H1 (cell line): ENCODE measurements around the gene PBX2. TPM values are rescaled to one million over a fixed set of nuclear protein-coding genes. Genes with fewer than 3 reads are reported as not detected.

Source experiments
- CTCF ChIA-PET: fragments of 300-600 bp; sonication (Branson Sonifier 250); formaldehyde crosslinking; loops from one replicate; lab custom pipeline; 2021; ENCODE audit not compliant: partially characterized antibody; lab: Charles Lee
- POLR2A ChIA-PET: fragments of 300-600 bp; sonication (Branson Sonifier 250); formaldehyde crosslinking; loops from one replicate; lab custom pipeline; 2021; ENCODE audit warnings: inconsistent platforms; ENCODE audit not compliant: partially characterized antibody; lab: Charles Lee
- DNase-seq, 2 experiments: peaks; one replicate each; pipeline versions ENCODE4 v3.0.0 to v3.0.0-alpha.2; 2010 to 2022; ENCODE audit warnings: low spot score in 2 of 2, low read depth in 1 of 2, mixed read lengths in 1 of 2
- FAIRE-seq: peaks from 2 replicates; lab custom pipeline; 2011; peaks lifted over from hg19 to GRCh38; lab: Jason Lieb, UNC
- H2AFZ ChIP-seq: 2 replicates; pipeline ENCODE4 v1.8.1; 2012; ENCODE audit warnings: low read length, inconsistent platforms
- H2AK5ac ChIP-seq: 2 replicates; pipeline ENCODE4 v1.6.1; 2013; ENCODE audit warnings: low read depth, low read length
- H2BK120ac ChIP-seq: replicated peaks from 2 replicates; pipeline ENCODE3; 2013; ENCODE audit warnings: low read depth, low read length, inconsistent platforms
- H2BK12ac ChIP-seq: 2 replicates; pipeline ENCODE4 v1.6.1; 2013; ENCODE audit warnings: low read depth, low read length
- H2BK15ac ChIP-seq: 2 replicates; pipeline ENCODE4 v1.6.1; 2013; ENCODE audit warnings: low read length
- H2BK20ac ChIP-seq: 2 replicates; pipeline ENCODE4 v1.6.1; 2013; ENCODE audit warnings: low read length
- H2BK5ac ChIP-seq: 2 replicates; pipeline ENCODE4 v1.6.1; 2013; ENCODE audit warnings: low read depth, low read length
- H3K14ac ChIP-seq: 2 replicates; pipeline ENCODE4 v1.6.1; 2013; ENCODE audit warnings: inconsistent platforms; ENCODE audit not compliant: insufficient read length
- H3K18ac ChIP-seq: 2 replicates; pipeline ENCODE4 v1.6.1; 2013; ENCODE audit warnings: low read length; ENCODE audit errors: extremely low read depth
- H3K23ac ChIP-seq: 2 replicates; pipeline ENCODE4 v1.6.1; 2013; ENCODE audit warnings: inconsistent platforms; ENCODE audit not compliant: insufficient read length
- H3K23me2 ChIP-seq: 2 replicates; pipeline ENCODE4 v1.6.1; 2013; ENCODE audit warnings: low read depth, low read length
- H3K27ac ChIP-seq: 2 replicates; pipeline ENCODE4 v1.6.1; 2011; ENCODE audit warnings: low read depth, low read length, inconsistent platforms
- H3K27me3 ChIP-seq, 4 experiments: replicated peaks in 1 of 4; 1 replicate in 1 of 4; 2 replicates in 3 of 4; pipeline versions ENCODE4 v1.6.1 to v1.8.1; 2011 to 2013; ENCODE audit warnings: low read length in 3 of 4, mild to moderate bottlenecking in 3 of 4, inconsistent platforms in 2 of 4, mixed read lengths in 2 of 4, moderate library complexity in 1 of 4; ENCODE audit not compliant: control insufficient read depth in 3 of 4, insufficient read depth in 3 of 4; ENCODE audit errors: extremely low read depth in 1 of 4
- H3K36me3 ChIP-seq, 4 experiments: 2 replicates each; pipeline versions ENCODE4 v1.6.1 to v1.8.1; 2011 to 2013; ENCODE audit warnings: mild to moderate bottlenecking in 4 of 4, low read length in 3 of 4, moderate library complexity in 2 of 4, control low read depth in 1 of 4, inconsistent platforms in 1 of 4; ENCODE audit not compliant: insufficient read depth in 4 of 4, control insufficient read depth in 2 of 4
- H3K4ac ChIP-seq: replicated peaks from 2 replicates; pipeline ENCODE3; 2013; ENCODE audit warnings: low read length, low read depth, mixed read lengths, inconsistent platforms; ENCODE audit not compliant: insufficient read length
- H3K4me1 ChIP-seq, 4 experiments: replicated peaks in 1 of 4; 1 replicate in 1 of 4; 2 replicates in 3 of 4; pipeline versions ENCODE4 v1.6.1 to v1.8.1; 2011 to 2013; ENCODE audit warnings: low read length in 3 of 4, inconsistent platforms in 2 of 4, mixed read lengths in 1 of 4; ENCODE audit not compliant: insufficient read depth in 4 of 4, control insufficient read depth in 3 of 4
- H3K4me2 ChIP-seq, 2 experiments: 2 replicates each; pipeline versions ENCODE4 v1.6.1 to v1.8.1; 2011 to 2013; ENCODE audit warnings: low read depth in 2 of 2, low read length in 2 of 2, control low read depth in 1 of 2, inconsistent platforms in 1 of 2, mild to moderate bottlenecking in 1 of 2; ENCODE audit not compliant: insufficient read depth in 1 of 2
- H3K4me3 ChIP-seq, 4 experiments: fragments of 200-600, 300-600 bp in 1 of 4; sonication (generic), shearing (Covaris generic), sonication (Bioruptor Twin) in 1 of 4; 2 replicates each; pipeline versions ENCODE4 v1.5.1 to v1.8.1; 2011 to 2016; ENCODE audit warnings: low read length in 4 of 4, low read depth in 3 of 4, control low read depth in 2 of 4, inconsistent platforms in 2 of 4, mild to moderate bottlenecking in 2 of 4, mixed read lengths in 1 of 4, moderate library complexity in 1 of 4; ENCODE audit not compliant: insufficient read depth in 2 of 4; ENCODE audit errors: extremely low read depth in 1 of 4
- H3K56ac ChIP-seq: replicated peaks from 2 replicates; pipeline ENCODE3; 2013; ENCODE audit warnings: low read depth, mild to moderate bottlenecking, mixed read lengths, low read length, inconsistent platforms; ENCODE audit not compliant: insufficient read length
- H3K79me1 ChIP-seq: 2 replicates; pipeline ENCODE4 v1.6.1; 2013; ENCODE audit warnings: low read depth, low read length, control low read depth
- H3K79me2 ChIP-seq, 2 experiments: 2 replicates each; pipeline versions ENCODE4 v1.6.1 to v1.8.1; 2012 to 2013; ENCODE audit warnings: low read length in 2 of 2, mild to moderate bottlenecking in 2 of 2, inconsistent platforms in 1 of 2; ENCODE audit not compliant: insufficient read depth in 2 of 2, control insufficient read depth in 1 of 2
- H3K9ac ChIP-seq, 4 experiments: replicated peaks in 1 of 4; 1 replicate in 1 of 4; 2 replicates in 3 of 4; pipeline versions ENCODE4 v1.6.1 to v1.8.1; 2011 to 2013; ENCODE audit warnings: low read depth in 3 of 4, low read length in 3 of 4, control low read depth in 2 of 4, mild to moderate bottlenecking in 2 of 4, moderate library complexity in 2 of 4, inconsistent platforms in 1 of 4; ENCODE audit errors: extremely low read depth in 1 of 4
- H3K9me3 ChIP-seq, 2 experiments: 2 replicates each; pipeline versions ENCODE4 v1.6.1 to v1.8.1; 2012 to 2013; ENCODE audit warnings: mild to moderate bottlenecking in 2 of 2, moderate library complexity in 2 of 2, control low read depth in 1 of 2, inconsistent platforms in 1 of 2, low read depth in 1 of 2, low read length in 1 of 2, mixed read lengths in 1 of 2; ENCODE audit not compliant: insufficient read depth in 2 of 2
- H4K20me1 ChIP-seq, 2 experiments: replicated peaks in 1 of 2; 2 replicates each; pipeline versions ENCODE3 to v1.8.1; 2011 to 2013; ENCODE audit warnings: inconsistent platforms in 2 of 2, low read length in 2 of 2, mild to moderate bottlenecking in 1 of 2; ENCODE audit not compliant: insufficient read depth in 2 of 2, control insufficient read depth in 1 of 2
- H4K5ac ChIP-seq: 2 replicates; pipeline ENCODE4 v1.6.1; 2013; ENCODE audit warnings: low read length, low read depth, mixed read lengths, inconsistent platforms; ENCODE audit not compliant: insufficient read length
- H4K8ac ChIP-seq: 2 replicates; pipeline ENCODE4 v1.8.0; 2013; ENCODE audit warnings: mild to moderate bottlenecking, moderate library complexity, low read length, inconsistent platforms; ENCODE audit not compliant: insufficient read depth; ENCODE audit errors: extremely low read depth
- H4K91ac ChIP-seq: replicated peaks from 2 replicates; pipeline ENCODE3; 2013; ENCODE audit warnings: low read length, mixed read lengths, inconsistent platforms; ENCODE audit not compliant: insufficient read length
- EZH2 ChIP-seq: fragments of 200-600 bp; sonication (generic); IDR thresholded peaks from 2 replicates; pipeline ENCODE4 v1.7.1; 2012; ENCODE audit warnings: low read depth, mild to moderate bottlenecking, moderate library complexity, low read length, inconsistent platforms; ENCODE audit not compliant: severe bottlenecking
- FOSL1 ChIP-seq: IDR thresholded peaks from 2 replicates; pipeline ENCODE4 v1.6.1; 2011; ENCODE audit warnings: mild to moderate bottlenecking, low read depth, low read length, moderate library complexity; ENCODE audit not compliant: insufficient read depth
- GTF2F1 ChIP-seq: IDR thresholded peaks from 2 replicates; pipeline ENCODE4 v1.6.1; 2012; ENCODE audit warnings: low read depth, low read length, improper control_type of control experiment, borderline replicate concordance
- JUN ChIP-seq: IDR thresholded peaks from 2 replicates; pipeline ENCODE4 v1.6.1; 2011; ENCODE audit warnings: low read depth, mild to moderate bottlenecking, improper control_type of control experiment, low read length
- RAD21 ChIP-seq, 2 experiments: IDR thresholded peaks in 1 of 2; conservative IDR thresholded peaks in 1 of 2; 2 replicates each; pipeline ENCODE4 v1.6.1; 2011; ENCODE audit warnings: low read depth in 2 of 2, low read length in 2 of 2, improper control_type of control experiment in 1 of 2, inconsistent platforms in 1 of 2, mild to moderate bottlenecking in 1 of 2, moderate library complexity in 1 of 2
- WGBS, 2 experiments: shearing (Covaris generic) in 1 of 2; methylation state at CpG; one replicate each; pipeline versions ENCODE4 v1.1.6 to v1.1.7; 2013 to 2015; ENCODE audit warnings: low lambda C conversion rate in 2 of 2, mixed read lengths in 2 of 2, inconsistent platforms in 1 of 2, low coverage in 1 of 2, missing lambda C conversion rate in 1 of 2; ENCODE audit not compliant: insufficient replicate concordance in 2 of 2, insufficient coverage in 1 of 2, insufficient read length in 1 of 2; ENCODE audit errors: extremely low coverage in 1 of 2, missing lambda C conversion rate in 1 of 2; 5-methylcytosine and 5-hydroxymethylcytosine counted together
- polyA plus RNA-seq, 7 experiments: library from polyadenylated mRNA; depleted of rRNA in 3 of 7; stranded (reverse) in 5 of 7; unstranded in 2 of 7; fragments of >200 nt in 5 of 7; fragments of 200-250 nt in 2 of 7; gene quantifications; 1 replicate in 5 of 7; 2 replicates in 1 of 7; 4 replicates in 1 of 7; pipeline versions ENCODE4 v1.2.1 to v1.2.3, GENCODE V29; 2011 to 2013; ENCODE audit warnings: missing spikeins in 2 of 7, mixed read lengths in 2 of 7
- total RNA-seq: library from RNA; stranded (reverse); fragmentation: NEBNext Ultra II Directional; extraction: Animal tissue kit (Norgen Biotek cat#: 25700); gene quantifications from 2 replicates; pipeline ENCODE4 v1.2.1, GENCODE V29; 2021
- TF ChIP-seq, protein P1 (sequence below), 3 experiments: IDR thresholded peaks; 1 replicate in 2 of 3; 2 replicates in 1 of 3; pipeline versions ENCODE4 v1.5.1 to v1.6.1; 2011; ENCODE audit warnings: low read length in 3 of 3, mild to moderate bottlenecking in 3 of 3, inconsistent platforms in 2 of 3, low read depth in 1 of 3, moderate library complexity in 1 of 3; ENCODE audit not compliant: insufficient read depth in 1 of 3; ENCODE audit errors: control extremely low read depth in 1 of 3

Gene PBX2
- total and polyA plus RNA-seq, 2 of the 8 experiments (the other 6 are each of a cell fraction or from before 2014, with no cell fraction given): 102 to 130 TPM

DNA sequence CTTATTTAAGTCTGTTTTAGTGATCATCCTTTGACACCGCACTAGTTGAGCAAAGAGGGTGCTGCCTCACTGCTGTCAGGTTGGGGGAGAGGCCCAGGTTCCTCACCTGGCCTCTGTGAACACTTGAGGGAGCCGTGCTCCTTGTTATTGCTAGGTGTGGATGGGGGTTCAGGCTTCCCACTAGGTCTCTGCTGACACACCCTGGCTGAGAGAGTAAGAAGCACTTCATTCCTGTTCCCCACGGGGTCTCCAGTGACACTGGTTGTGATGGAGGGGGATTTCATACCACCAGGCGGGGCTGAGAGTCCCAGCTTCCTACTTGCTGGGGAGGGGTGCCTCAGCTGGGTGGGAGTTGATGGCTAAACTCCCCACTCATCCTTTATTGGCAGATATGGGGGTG is 44.9 kb upstream of the PBX2 start:
- no peaks in the 10 kb centered on the region for H3K4me1 ChIP-seq
- H3K79me2 ChIP-seq: no peaks in the 10 kb centered on the region
- H3K23me2 ChIP-seq: no peaks in the 10 kb centered on the region; the same call in 1 of the 2 replicates
- 77% methylated on average over 4 of the region's 4 CpGs; no CpG with 5 or more reads in 1 of the 2 experiments for WGBS, 2 experiments
- FAIRE-seq (no peak), DNase-seq (peak in 1 of 2 experiments; percentile 19)
- H4K8ac ChIP-seq: no peak overlapping the region
- H2BK15ac ChIP-seq: no peak overlapping the region
- H2BK12ac ChIP-seq: no peak overlapping the region
- no peak overlapping the region for H3K4ac ChIP-seq
- H3K9me3 ChIP-seq: no peaks in the 10 kb centered on the region
- POLR2A ChIA-PET: no interaction called here
- H2AK5ac ChIP-seq: no peak overlapping the region
- no peak overlapping the region for H4K91ac ChIP-seq
- no peaks in the 10 kb centered on the region; a peak in 1 of 7 replicates for H3K27me3 ChIP-seq
- no peaks in the 10 kb centered on the region for H3K36me3 ChIP-seq
- H3K79me1 ChIP-seq: no peaks in the 10 kb centered on the region
- H3K27ac ChIP-seq: no peak overlapping the region
- H3K14ac ChIP-seq: no peak overlapping the region
- CTCF ChIA-PET: interaction anchor here (1.0 to 4.4 kb wide), 2 partner anchors 11 to 166 kb away, joined by 3 to 22 read pairs; no protein-coding TSS in a partner anchor
- no peak overlapping the region for H2BK5ac ChIP-seq
- no peak overlapping the region for H2AFZ ChIP-seq
- H4K20me1 ChIP-seq: no peaks in the 10 kb centered on the region
- H3K23ac ChIP-seq: no peak overlapping the region
- H3K4me3 ChIP-seq: no peak overlapping the region
- no peak overlapping the region for H2BK20ac ChIP-seq
- no peak for TF ChIP-seq EZH2
- no peak for TF ChIP-seq GTF2F1
- TF ChIP-seq JUN: no peak
- TF ChIP-seq, protein P1, sequence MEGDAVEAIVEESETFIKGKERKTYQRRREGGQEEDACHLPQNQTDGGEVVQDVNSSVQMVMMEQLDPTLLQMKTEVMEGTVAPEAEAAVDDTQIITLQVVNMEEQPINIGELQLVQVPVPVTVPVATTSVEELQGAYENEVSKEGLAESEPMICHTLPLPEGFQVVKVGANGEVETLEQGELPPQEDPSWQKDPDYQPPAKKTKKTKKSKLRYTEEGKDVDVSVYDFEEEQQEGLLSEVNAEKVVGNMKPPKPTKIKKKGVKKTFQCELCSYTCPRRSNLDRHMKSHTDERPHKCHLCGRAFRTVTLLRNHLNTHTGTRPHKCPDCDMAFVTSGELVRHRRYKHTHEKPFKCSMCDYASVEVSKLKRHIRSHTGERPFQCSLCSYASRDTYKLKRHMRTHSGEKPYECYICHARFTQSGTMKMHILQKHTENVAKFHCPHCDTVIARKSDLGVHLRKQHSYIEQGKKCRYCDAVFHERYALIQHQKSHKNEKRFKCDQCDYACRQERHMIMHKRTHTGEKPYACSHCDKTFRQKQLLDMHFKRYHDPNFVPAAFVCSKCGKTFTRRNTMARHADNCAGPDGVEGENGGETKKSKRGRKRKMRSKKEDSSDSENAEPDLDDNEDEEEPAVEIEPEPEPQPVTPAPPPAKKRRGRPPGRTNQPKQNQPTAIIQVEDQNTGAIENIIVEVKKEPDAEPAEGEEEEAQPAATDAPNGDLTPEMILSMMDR (IDR thresholded peaks at IDR 0.05; ENCODE audit: control extremely low read depth in 1 of 3, insufficient read depth in 1 of 3, low read depth in 1 of 3, low read length in 3 of 3): peak; percentile 40 to 87 (median 54)
- no peak for TF ChIP-seq FOSL1
- TF ChIP-seq RAD21 (IDR thresholded peaks at IDR 0.05 in 1 of 2, conservative IDR thresholded peaks at IDR 0.05 in 1 of 2; ENCODE audit: low read depth in 2 of 2, low read length in 2 of 2): peak; percentile 71 to 76
- no peak overlapping the region for H3K9ac ChIP-seq
- no peak overlapping the region for H3K18ac ChIP-seq
- no peak overlapping the region for H3K4me2 ChIP-seq
- no peak overlapping the region for H3K56ac ChIP-seq
- no peak overlapping the region for H2BK120ac ChIP-seq
- H4K5ac ChIP-seq: no peak overlapping the region
